DMS53 treated with DMSO at 0.1 percent for 48 hours (cell line): ENCODE measurements around the gene ALKBH7.
"Not testable (repeated sequence)": the region's sequence is repeated elsewhere in the genome, so short reads cannot be mapped to it uniquely, and the experiment has no call there.

ENCODE experiments used
- DNase-seq: peaks from one replicate; lab custom pipeline; 2025; ENCODE audit not compliant: unreplicated experiment; lab: John Stamatoyannopoulos, UW

ALKBH7 gene

DNA sequence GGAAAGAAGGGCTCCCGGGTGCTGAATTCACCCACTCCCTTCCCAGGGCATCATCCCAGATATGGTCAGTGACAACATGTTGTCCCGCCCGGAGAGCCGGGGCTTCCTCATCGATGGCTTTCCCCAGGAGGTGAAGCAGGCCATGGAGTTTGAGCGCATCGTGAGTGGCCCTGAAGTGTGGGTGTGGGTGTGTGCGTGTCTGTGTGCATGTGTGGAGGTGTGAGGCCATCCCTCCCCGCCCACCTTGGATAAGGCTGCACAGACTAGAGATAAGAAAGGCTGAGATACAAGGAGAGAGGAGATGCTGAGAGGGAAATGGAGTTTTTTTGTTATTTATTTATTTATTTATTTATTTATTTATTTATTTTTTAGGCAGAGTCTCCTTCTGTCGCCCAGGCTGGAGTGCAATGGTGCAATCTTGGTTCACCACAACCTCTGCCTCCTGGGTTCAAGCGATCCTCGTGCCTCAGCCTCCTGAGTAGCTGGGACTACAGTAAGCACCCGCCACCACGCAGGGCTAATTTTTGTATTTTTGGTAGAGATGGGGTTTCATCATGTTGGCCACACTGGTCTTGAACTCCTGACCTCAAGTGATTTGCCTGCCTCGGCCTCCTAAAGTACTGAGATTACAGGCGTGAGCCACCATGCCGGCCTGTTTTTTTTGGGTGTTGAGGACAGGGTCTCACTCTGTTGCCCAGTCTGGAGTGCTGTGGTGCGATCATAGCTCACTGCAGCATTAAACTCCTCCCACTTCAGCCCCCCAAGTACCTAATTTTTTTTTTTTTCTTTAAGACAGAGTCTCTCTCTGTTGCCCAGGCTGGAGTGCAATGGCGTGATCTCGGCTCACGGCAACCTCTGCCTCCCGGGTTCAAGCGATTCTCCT is 27.7 kb downstream of the ALKBH7 start:
- DNase-seq: not testable (repeated sequence)

DNA sequence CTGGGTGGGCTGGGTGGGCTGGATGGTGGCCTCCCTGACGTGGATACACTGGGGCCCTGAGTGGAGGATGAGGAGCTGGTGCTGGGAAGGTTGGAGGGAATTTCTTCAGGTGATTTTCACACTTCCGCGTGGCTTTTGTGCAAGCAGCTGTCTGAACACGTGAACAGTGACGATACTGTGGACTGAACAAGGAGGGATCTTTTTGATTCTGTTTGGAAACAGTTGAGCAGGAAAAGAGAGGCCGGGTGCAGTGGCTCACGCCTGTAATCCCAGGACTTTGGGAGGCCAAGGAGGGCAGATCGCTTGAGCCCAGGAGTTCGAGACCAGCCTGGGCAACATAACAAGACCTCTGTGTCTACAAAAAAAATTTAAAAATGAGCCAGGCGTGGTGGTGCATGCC is 29.5 kb downstream of the ALKBH7 start:
- no peak for DNase-seq

DNA sequence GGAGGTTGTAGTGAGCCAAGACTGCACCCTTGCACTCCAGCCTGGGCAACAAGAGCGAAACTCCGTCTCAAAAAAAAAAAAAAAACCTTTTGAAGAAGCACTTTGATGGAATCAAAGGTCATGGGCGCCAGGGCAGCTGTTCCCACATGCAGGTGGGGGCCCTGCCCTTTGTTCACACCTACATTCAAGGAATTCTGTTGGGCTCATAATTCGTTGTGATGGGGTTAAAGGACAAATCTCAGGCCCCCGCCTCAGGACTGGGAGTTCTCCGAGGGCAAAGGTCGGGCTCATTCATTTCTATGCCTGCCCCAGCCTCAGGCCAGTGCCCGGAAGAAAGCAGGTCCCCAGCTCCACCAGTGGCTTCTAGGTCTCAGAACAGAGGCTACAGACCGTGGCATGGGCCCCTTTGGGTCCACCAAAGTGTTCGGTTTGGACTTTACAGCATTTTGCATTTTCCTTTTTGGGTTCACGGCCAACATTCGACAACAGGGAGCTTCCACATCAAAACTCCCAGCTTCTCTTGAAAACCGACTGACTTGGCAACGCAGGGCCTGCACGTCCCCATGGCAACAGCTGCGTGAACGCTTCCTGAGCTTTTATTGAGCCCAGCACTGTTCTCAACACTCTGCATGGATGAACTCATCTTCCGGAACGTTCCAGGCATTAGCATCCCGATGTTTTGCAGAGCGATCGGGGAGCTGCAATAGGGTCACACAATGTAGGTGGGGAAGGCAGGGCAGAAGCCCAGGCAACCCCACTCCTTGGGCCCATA is 30.4 kb downstream of the ALKBH7 start:
- DNase-seq: no peak

DNA sequence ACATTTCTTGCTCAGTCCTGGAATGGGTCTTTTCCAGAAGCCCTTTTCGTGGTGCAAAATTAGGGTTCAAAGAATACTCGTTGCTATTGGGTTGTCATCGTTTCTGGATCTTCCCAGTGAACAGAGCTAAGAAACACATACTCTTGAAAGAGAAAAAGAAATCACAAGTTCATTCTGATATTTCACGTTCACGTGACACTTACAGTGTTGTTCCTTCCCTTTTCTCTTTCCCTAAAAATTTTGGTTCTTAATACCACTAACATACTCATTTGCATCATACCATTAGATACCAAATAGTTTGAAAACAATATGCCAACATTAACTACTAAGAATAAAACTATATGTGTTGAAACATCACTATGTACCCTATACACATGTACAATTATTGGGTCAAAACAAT is 33.8 kb downstream of the ALKBH7 start:
- no peak for DNase-seq

DNA sequence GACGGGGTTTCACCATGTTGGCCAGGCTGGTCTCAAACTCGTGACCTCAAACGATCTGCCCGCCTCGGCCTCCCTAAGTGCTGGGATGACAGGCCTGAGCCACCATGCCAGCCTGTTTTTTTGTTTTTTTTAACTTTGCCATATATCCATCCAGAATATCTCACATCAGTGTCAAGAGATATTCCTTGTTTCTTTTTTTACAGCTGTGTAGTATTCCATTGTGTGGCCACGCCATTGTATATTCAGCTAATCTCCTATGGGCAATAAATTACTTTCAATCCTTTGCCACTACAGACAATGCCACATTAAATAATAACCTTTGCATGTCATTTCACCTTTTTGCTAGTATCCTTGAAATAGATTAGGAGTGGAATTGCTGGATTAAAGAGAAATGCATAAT is 36.8 kb downstream of the ALKBH7 start:
- no peak for DNase-seq

DNA sequence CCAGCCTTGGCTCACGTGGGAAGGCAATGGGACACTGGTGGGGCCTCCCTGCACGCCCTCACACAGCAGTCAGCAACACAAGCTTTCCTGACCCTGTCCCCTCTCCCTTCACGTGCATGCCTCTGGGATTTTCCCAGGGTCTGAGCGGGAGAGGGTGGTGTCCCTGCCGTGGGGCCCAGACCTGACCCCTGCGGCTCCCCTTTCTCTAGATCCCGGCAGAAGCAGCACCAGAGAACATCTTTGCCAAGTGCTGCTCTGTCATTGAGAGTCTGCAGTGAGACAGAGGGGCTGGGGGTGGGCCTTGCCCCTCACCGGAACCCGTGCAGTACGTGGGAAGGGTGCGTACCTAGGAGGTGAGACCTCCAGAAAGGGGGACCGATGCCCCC is 39.5 kb downstream of the ALKBH7 start:
- no peak for DNase-seq

DNA sequence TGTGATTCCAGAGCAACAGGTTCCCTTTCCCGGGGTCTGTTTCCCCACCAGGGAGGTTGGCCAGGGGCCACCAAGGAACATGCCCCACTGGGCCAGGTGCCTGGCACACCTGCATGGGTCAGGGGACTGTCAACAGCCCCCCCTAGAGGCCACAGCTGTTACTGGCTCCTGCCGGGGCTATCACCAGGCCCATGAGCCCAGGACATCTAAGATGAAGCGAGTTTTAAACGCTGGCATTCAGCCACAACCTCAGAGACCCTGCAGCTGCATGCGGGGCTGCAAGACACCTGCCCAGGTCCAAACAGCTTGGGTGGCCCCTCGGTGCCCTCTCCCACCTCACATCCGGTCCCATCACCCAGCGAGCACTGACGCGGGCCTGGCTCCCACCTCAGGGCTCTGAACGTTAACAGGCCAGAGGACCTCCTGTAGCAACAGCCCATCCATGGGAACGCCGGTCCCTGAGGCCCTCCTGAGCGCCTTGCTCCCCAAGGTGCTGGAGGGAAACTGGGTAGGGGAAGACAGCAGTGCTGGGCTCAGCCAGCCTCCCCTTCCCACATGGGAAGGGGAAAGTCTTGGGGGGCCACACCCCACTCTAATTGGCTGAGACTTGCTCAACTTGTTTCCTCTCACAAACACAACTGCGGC is 40.0 kb downstream of the ALKBH7 start:
- no peak for DNase-seq

DNA sequence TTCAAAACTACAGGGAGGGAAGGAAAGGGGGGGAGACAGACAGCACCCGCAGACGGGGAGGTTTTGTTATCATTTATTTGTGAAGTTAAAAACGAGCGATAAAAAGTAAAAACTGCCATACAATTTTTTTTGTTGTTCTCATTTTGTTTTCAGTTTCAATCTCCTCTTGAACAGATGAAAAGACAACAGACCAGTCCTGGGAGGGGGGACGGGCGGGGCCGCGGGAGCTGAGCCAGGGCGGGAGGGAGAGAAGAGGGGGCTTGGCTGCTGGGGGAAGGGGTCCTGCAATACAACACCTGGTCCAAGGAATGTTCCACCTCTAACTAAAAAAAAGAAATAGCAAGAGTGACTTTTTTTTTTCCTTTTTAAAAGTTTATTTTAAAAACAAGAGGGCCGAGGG is 40.7 kb downstream of the ALKBH7 start:
- DNase-seq: no peak

DNA sequence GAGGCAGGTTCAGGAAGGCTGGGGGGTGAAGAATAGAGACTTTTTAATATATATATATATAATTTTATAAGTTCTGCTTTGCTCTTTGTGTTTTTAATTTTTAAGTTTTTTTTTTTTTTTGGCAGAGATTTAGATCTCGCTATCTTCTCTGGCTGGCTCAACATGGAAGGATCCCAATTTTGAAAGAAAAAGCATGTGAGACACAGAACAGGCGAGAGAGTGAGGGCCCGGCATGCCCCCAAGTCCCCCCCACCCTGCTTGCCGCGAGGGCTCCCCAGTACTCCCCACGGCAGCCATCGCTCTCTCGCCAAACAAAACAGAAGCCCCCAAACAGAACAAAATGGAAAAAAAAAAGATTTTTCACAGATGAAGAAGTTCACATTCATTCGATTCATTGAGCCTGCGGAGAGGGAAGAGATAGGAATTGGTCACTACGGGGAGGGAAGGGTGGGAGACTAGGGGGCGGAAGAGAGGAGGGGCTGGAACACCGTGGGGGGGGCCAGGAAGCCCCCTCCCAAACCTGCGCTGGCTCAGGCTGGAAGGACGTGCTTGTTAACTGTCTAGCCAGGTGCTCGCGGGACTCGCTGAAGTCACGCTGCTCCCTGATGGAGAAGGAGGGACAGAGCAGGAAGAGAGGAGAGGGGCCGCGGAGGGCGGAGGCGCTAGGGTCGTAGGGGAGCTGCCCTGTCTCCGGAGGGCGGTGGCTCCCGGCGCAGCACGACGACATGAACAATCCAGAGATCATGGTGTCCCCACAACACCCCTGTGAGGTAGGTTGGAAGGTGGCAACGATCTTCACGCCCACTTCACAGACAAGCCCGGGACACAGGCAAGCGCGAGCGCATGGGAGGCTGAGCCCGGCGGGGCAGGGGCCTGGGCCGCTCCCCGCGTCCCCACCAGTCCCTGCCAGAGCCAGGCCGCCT is 41.4 kb downstream of the ALKBH7 start:
- DNase-seq: no peak

DNA sequence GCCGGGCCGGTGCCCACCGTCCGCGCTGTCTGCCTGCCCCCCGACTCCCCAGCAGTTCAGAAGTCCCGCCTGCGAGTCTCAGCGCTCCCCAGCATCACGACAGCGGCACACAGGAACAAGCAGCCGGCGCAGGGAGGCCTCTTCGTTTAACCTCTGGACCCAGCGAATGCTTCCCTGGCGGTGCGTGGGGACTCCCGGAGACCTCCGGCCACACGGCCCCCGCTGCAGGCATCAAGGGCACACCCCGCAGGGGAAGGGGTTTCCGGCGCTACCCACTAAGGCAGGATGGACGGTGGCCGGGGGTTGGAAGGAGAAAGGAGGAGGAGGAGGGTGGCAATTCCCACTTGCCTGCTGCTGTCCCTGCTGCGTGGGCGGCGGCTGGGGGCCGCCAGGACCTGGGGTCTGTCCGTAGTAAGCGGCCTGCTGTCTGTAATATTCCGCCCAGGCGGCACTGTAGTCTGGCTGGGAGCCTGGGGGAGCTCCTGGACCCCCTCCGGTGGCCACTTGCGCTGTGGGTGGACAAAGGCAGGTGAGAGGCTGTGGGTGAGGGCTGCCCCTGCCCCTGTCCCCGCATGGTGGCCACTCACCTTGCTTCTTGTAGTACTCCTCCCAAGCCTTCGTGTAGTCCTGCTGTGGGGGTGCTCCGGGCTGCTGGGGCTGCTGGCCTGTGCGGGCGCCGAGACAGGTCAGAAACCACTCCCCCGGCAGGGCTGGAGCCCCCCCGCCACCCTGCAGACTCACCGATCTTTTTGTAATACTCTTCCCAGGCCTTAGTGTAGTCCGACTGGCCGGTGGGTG is 42.4 kb downstream of the ALKBH7 start:
- DNase-seq: no peak

DNA sequence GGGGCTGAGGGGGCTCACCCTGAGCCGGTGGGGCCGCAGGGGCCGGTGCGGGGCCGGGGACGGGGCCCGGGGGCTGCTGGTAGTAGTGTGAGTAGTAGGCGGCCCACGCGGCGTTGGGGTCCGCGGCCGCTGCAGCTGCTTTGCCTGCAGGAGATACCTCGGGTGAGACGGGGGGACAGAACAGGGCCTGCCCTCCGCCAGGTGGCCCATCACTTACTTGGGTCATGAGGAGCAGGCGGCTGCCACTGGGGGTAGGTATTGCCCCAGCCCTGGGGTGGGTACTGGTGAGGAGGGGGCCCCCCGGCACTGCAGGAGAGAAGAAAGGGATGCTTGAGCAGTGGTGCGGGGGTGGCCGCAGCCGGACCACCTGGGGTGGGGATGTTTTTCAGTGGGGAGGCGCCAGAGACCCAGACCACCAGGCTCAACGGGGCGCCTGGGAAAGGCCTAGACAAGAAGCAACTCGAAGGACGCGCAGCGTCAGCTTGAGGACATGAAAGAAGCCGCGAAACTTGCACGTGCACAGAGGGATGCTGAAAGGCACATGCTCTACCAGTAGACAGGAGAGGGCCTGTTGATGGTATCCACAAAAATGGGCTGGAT is 43.1 kb downstream of the ALKBH7 start:
- DNase-seq: no peak

DNA sequence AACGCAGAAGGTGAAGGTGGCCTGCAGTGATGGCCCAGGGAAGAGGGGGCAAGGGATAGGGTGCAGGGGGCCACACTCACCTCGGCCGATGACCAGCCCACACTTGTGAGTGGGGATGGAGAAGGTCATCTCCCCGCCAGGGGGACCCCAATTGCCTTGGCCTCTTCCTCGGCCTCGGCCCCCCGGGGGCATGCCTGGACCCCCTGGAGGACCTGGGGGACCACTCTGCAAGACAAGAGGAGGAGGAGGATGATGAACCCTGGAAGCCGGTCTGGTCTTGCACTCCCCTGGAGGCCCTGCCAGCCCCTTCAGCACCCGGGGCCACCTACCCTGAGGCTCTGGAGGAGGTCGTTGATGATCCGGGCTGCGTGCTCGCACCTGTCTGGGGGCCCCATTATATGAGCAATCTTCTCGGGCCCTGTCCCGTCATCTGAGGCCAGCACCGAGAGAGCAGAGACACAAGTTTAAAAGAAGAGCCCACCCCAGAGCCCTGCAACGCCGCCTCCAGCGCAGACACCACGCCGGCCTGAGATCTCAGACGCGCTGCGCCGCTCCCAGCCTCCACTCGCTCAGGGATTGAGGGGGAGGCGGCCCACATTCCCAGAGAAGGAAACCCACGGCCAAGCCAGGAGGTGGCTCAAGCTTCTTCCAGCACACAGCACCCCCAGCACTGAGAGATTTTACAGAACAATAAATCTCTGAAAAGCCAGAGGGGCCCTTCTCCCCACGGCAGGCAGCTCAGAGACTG is 44.2 kb downstream of the ALKBH7 start:
- DNase-seq: no peak

DNA sequence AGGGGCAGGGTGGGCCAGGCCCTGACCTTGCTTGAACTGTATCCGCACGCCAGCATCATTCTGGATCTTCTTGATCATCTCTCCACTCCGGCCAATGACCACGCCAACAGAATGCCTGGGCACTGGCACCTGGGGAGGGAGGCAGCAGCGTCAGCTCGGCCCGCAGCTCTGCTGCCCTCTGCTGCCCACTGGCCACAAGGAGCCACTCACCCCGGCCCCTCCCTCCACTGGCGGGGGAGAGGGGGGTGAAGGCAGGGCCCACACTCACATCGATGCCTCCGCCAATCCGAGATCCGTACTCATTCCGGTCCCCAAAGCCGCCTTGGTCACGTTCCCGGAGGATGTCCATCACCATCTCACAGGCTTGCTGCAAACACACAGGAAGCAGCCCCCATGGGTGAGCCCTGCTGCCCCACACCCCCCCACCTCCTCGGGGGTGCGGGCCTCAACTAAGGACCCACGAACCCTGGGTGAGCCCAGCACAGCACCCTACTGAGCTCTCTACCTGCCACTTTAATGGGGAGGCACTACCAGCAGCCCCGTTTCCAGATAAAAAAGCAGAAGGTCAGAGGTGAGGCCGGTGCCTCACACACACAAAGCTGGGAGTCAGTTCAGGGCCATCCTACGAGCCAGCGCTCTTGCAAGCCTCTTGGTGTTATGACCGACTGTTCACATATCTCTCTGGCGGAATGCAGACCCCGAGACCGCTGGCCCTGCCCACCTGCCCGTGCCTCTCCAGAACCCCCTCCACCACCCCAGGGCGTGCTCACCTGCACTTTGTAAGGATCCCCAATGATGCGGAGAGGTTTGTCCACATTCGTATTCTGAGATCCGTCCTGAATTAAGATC is 45.3 kb downstream of the ALKBH7 start:
- DNase-seq: no peak

DNA sequence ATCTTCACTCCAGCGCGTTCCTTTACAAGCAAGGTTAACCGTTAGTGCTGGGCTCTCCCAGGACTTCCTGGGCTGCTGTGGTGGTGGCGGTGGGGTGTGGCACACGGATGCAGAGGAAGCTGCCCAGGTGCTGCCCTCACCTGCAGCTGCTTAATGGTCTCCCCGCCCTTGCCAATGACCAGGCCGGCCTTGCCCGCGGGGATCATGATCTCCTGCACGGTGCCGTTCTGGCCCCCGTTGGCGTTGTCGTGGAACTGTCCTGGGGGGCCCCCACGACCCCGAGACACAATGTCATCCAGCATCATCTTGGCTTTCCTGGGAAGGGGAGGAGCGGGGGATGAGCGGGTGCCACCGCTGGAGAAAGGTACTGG is 46.0 kb downstream of the ALKBH7 start:
- DNase-seq: no peak

DNA sequence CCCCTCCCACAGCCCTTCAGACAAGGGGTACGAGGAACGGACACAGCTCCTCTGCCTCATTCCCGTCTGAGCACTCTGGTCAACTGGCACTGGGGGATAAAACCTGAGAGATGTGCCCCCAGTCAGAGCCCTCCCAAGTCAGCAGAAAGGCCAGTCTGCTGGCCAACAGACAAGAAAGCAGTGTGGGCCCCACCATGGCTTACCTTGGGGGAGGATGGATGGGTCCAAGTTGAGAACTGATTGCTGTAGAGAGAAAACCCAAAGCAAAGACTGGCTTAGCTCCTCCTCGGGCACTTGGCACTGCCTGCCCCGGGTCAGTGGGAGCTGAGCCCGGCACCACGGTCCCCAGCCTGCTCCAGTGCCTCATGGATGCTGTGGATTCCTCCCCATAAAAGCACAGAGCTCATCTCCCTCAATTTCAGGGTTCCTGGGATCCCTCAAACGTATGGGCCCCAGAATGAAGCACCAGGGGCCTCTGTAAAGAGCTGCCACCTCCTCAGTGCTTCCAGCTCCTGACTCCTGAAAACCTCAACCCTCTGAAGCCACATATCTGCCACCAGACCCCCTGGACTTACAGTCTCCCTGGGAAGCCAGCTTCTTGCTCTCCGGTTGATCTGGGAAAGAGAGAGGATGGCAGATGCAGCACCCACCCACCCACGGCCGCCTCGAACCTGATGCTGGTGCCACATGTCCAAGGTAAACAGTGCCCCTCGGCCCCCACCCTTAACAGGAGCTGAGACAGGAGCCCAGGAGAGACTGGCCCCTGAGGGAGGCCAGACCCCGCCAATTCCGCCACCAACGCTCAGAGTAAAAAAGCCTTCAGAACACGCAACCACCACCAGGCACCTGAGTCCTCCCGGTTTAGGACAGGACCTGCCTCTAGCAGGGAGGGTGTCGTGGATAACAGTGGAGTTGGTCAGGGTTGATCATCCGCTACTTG is 48.8 kb downstream of the ALKBH7 start:
- no peak for DNase-seq

DNA sequence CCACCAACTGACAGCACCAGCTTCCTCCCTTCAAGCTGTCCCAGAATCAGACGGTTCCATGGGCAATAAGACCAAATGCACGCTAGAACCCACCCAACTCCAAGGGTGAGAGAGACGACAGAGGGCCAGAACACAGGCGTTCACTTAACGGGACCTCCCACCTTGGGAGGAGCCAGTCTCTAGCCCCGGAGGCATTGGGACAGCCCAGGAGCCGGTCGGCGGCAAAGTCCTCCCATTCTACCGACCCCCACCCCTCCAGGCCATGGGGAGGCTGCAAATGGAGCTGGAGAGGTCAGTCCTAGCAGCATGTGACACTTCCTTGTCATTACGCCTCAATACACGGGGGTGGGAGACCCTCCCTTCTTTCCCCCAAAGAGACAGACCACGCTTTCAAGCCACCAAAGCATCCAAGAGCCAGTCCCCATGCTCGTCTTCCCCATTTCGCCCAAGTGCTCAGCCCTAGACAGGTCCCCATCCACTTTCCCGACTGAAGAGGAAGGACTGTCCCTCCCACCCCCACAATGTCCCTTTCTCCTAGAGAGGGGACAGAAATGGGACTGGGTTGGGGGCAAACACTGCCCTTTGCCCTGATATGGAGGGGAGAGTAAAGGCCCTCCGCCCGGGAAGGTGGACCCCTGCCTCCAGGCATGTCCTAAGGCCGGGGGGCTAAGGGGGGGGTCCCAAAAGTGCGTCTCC is 51.1 kb downstream of the ALKBH7 start:
- no peak for DNase-seq
